ENCODE data around the gene RRP12.

GRCh38 chr10:97435211-97435610 is 34.1 kb upstream of the RRP12 start:
- TF ChIP-seq, protein P1, sequence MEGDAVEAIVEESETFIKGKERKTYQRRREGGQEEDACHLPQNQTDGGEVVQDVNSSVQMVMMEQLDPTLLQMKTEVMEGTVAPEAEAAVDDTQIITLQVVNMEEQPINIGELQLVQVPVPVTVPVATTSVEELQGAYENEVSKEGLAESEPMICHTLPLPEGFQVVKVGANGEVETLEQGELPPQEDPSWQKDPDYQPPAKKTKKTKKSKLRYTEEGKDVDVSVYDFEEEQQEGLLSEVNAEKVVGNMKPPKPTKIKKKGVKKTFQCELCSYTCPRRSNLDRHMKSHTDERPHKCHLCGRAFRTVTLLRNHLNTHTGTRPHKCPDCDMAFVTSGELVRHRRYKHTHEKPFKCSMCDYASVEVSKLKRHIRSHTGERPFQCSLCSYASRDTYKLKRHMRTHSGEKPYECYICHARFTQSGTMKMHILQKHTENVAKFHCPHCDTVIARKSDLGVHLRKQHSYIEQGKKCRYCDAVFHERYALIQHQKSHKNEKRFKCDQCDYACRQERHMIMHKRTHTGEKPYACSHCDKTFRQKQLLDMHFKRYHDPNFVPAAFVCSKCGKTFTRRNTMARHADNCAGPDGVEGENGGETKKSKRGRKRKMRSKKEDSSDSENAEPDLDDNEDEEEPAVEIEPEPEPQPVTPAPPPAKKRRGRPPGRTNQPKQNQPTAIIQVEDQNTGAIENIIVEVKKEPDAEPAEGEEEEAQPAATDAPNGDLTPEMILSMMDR (IDR thresholded peaks at IDR 0.05) = no peak
- no peak for TF ChIP-seq POLR2A (IDR thresholded peaks at IDR 0.05)
